Tibial artery (tissue), 4 donors: Measurements from ENCODE around the gene RNF44.
A peak's percentile ranks its signal among the peaks of the same experiment; 100 is the strongest.

Experiments used
- DNase-seq, 2 donors: peaks; one replicate each; pipeline ENCODE4 v3.0.0-alpha.2; 2019
- H3K27ac ChIP-seq, 2 donors: fragments of 200-600 bp; sonication (generic) in 1 of 2; 1 replicate in 1 of 2; 2 replicates in 1 of 2; pipeline ENCODE4 v1.5.1; 2018 to 2019; ENCODE audit warnings: mild to moderate bottlenecking in 1 of 2
- H3K27me3 ChIP-seq, 2 donors: fragments of 200-600 bp; sonication (generic) in 1 of 2; one replicate each; pipeline versions ENCODE4 v1.5.1 to v1.6.0; 2016 to 2019
- H3K36me3 ChIP-seq, 3 donors: fragments of 200-600 bp; sonication (generic) in 2 of 3; one replicate each; pipeline ENCODE4 v1.5.1; 2016 to 2019; ENCODE audit warnings: mild to moderate bottlenecking in 2 of 3
- H3K4me1 ChIP-seq, 4 donors: fragments of 200-600 bp; sonication (generic) in 2 of 4; 1 replicate in 3 of 4; 2 replicates in 1 of 4; pipeline ENCODE4 v1.5.1; 2016 to 2019
- H3K4me3 ChIP-seq, 2 donors: fragments of 200-600 bp; sonication (generic) in 1 of 2; 1 replicate in 1 of 2; 2 replicates in 1 of 2; pipeline ENCODE4 v1.5.1; 2018 to 2019; ENCODE audit warnings: mild to moderate bottlenecking in 2 of 2
- H3K9me3 ChIP-seq, 3 donors: fragments of 200-600 bp; sonication (generic) in 1 of 3; one replicate each; pipeline ENCODE4 v1.5.1; 2016 to 2019
- CTCF ChIP-seq, 2 experiments: fragments of 200-600 bp in 1 of 2; fragments of 450-650 bp in 1 of 2; IDR thresholded peaks; one replicate each; pipeline ENCODE4 v1.5.1; 2017 to 2019; ENCODE audit warnings: antibody characterized with exemption in 2 of 2, mild to moderate bottlenecking in 1 of 2, moderate library complexity in 1 of 2
- intact Hi-C: fragments of 100-400 bp; cut with DNase I; formaldehyde crosslinking; loops from one replicate; pipeline ENCODE4 v1.15.0; 2023; ENCODE audit warnings: low total_unique reads

Gene RNF44

GRCh38 chr5:176577312-176578176 lies 40.3 kb upstream of the RNF44 start:
- no peak for TF ChIP-seq CTCF (IDR thresholded peaks at IDR 0.05)
- Histone ChIP-seq H3K27me3 (peaks cover 0 to 53% of the 10 kb centered on the region in 2 donors), H3K27ac (no peak overlapping the region), H3K4me1 (no peaks in the 10 kb centered on the region), H3K36me3 (no peaks in the 10 kb centered on the region), H3K9me3 (no peaks in the 10 kb centered on the region), H3K4me3 (no peak overlapping the region)
- intact Hi-C loops: loop anchor here (10.0 kb wide), 1 partner anchor 307 kb away; no protein-coding TSS in a partner anchor
- DNase-seq: no peak

- intact Hi-C loops: loop anchor here (10.0 kb wide), 1 partner anchor 309 kb away; no protein-coding TSS in a partner anchor
- Histone ChIP-seq H3K27me3 (peaks cover 0 to 55% of the 10 kb centered on the region in 2 donors), H3K4me3 (no peak overlapping the region), H3K9me3 (no peaks in the 10 kb centered on the region), H3K27ac (no peak overlapping the region), H3K4me1 (no peaks in the 10 kb centered on the region), H3K36me3 (no peaks in the 10 kb centered on the region)
- TF ChIP-seq CTCF (IDR thresholded peaks at IDR 0.05): no peak
- no peak for DNase-seq
Observed at GRCh38 chr5:176575488-176576422, 38.6 kb upstream of the RNF44 start.

DNA sequence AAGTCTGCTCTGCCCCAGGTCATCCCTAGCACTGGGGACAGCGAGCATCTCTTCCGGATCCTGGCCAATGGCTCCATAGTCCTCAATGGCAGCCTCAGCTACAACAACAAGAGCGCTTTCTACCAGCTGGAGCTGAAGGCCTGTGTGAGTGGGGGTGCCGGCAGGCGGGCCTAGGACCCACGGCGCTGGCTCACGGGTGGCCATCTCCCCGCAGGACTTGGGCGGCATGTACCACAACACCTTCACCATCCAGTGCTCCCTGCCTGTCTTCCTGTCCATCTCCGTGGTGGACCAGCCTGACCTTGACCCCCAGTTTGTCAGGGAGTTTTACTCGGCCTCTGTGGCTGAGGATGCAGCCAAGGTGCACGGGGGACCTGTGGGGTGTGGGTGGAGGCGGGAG lies 37.9 kb upstream of the RNF44 start:
- intact Hi-C loops: loop anchor here (10.0 kb wide), 1 partner anchor 310 kb away; no protein-coding TSS in a partner anchor
- no peaks in the 10 kb centered on the region for H3K4me1 ChIP-seq
- H3K27ac ChIP-seq: no peak overlapping the region
- no peak overlapping the region for H3K4me3 ChIP-seq
- TF ChIP-seq CTCF (IDR thresholded peaks at IDR 0.05): no peak
- H3K36me3 ChIP-seq: no peaks in the 10 kb centered on the region
- H3K9me3 ChIP-seq: no peaks in the 10 kb centered on the region
- no peak for DNase-seq
- H3K27me3 ChIP-seq: peaks cover 0 to 60% of the 10 kb centered on the region in 2 donors

DNA sequence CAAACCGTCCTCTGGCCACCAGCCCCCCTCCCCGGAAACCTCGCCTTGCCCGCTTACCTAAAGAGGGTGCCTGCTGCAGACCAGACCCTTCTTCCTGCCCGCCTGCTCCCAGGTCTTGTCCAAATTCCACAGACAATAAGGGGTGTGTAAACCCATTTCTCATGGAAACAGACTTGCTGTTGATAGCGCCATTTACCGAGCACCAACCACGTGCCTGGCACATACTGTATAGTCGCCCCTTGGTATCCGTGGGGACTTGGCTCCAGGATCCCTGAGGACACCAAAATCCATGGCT lies 37.0 kb upstream of the RNF44 start:
- Histone ChIP-seq H3K4me3 (no peak overlapping the region), H3K36me3 (no peaks in the 10 kb centered on the region), H3K9me3 (no peaks in the 10 kb centered on the region), H3K27ac (no peak overlapping the region), H3K27me3 (peaks cover 0 to 60% of the 10 kb centered on the region in 2 donors), H3K4me1 (no peaks in the 10 kb centered on the region)
- intact Hi-C loops: loop anchor here (10.0 kb wide), 1 partner anchor 311 kb away; no protein-coding TSS in a partner anchor
- no peak for DNase-seq
- TF ChIP-seq CTCF (IDR thresholded peaks at IDR 0.05): no peak

DNA sequence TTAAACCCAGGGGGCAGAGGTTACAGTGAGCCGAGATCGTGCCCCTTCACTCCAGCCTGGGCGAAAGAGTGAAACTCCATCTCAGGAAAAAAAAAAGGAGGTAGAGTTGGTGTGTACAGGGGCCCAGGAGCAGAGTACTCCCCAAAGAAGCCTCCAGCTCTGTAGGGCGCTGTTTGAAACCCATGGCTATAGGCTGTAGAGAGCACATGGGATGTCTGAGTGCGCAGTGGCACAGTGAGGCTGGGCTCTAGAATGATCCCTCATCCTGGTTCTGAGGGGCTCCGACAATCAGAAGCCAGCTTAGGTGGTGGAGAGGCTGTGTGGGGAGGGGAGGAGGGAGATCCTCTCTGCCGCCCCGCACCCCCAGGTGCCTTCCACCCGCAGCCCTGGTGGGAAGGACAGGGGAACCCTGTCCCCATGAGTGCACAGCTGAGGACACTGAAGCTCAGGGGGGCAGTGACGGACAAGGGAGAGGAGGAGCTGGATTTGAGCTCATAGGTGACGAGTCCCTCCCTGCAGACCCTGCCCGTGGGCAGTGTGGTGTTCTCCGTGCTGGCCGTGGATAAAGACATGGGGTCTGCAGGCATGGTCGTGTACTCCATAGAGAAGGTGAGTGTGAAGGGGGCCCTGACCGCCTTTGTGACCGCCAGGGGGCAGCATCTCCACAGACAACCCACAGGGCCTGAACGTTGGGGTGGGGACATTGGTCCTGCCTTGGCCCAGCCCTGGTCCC lies 36.5 kb upstream of the RNF44 start:
- Histone ChIP-seq H3K27me3 (peaks cover 0 to 61% of the 10 kb centered on the region in 2 donors), H3K27ac (no peak overlapping the region), H3K4me3 (no peak overlapping the region), H3K9me3 (no peaks in the 10 kb centered on the region), H3K4me1 (no peaks in the 10 kb centered on the region), H3K36me3 (no peaks in the 10 kb centered on the region)
- peak in 1 of 2 donors; percentile 43 for DNase-seq
- TF ChIP-seq CTCF (IDR thresholded peaks at IDR 0.05): peak; percentile 63
- intact Hi-C loops: loop anchor here (10.0 kb wide), 1 partner anchor 311 kb away; no protein-coding TSS in a partner anchor
